GM03348 (cell line): ENCODE data around the gene PRDM16.

Experiments
- DNase-seq: peaks from one replicate; pipeline ENCODE4 v3.0.0; 2012; ENCODE audit warnings: low spot score

Gene PRDM16

DNA sequence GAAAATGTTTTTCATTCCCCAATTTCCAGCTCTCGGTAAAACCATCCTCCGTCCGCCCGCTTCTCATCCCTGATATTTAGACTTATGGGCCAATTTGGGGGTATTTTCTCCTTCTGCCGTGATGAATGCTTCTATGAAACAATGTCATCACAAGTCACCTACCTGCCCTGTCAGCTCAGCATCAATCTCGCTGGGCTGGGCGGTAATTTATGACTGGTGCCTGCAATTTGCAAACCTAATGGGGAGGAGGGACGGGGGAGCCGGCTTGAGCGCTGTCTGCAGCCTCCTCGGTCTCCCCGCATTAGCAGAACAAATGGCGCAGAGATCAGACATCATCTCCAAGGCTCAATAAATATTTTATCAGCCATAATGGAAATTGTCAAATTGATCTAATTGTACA is 72.1 kb downstream of the PRDM16 start:
- DNase-seq = no peak

- no peak for DNase-seq
These were observed 72.8 kb downstream of the PRDM16 start for GRCh38 chr1:3141836-3142235.

DNA sequence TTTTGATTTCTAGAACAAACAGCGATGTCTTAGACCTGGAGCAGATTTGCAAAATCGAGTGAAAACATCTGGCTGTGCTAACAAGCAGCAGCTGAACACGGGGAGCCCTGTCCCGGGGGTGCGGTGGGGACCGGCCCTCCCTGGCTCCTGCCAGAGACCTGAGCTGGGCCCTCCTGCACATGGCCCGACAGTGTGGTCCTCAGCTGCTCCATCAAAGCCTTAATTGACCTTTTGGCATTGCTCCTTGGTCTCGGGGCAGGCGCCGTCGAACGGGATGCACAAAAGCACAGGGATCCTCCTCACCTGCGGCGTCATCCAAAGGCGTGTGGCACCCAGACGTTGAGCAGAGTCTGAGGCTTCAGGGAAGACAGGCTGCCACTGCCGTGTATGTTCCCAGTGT is 73.2 kb downstream of the PRDM16 start:
- no peak for DNase-seq

GRCh38 chr1:3142751-3143150 is 73.7 kb downstream of the PRDM16 start:
- DNase-seq = no peak

- DNase-seq = no peak
These were observed 76.7 kb downstream of the PRDM16 start for GRCh38 chr1:3145532-3146325.

GRCh38 chr1:3146458-3146857 is 77.5 kb downstream of the PRDM16 start:
- DNase-seq = no peak

GRCh38 chr1:3146907-3147306 is 77.9 kb downstream of the PRDM16 start:
- no peak for DNase-seq

- DNase-seq = no peak
These were observed 79.2 kb downstream of the PRDM16 start for GRCh38 chr1:3148171-3148570.

DNA sequence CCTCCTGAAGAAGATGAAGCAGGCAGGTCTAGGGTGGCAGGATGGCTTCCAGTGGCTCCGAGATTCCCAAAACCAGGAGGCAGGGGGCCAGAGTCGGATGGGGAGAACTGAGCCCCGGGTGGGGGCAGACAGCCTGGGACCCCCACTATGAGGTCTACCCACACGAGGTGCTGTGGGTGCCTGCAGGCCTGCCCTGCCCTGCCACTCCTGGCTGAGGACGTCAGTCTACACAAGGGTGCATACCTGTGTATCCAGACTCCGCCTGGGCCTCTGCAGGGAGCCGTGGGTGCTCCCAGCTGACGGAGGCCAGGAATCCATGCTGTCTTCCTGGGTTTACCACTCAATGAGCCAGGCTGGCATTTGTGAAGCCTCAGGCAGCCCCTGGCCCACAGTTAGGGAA is 80.3 kb downstream of the PRDM16 start:
- DNase-seq = no peak

DNA sequence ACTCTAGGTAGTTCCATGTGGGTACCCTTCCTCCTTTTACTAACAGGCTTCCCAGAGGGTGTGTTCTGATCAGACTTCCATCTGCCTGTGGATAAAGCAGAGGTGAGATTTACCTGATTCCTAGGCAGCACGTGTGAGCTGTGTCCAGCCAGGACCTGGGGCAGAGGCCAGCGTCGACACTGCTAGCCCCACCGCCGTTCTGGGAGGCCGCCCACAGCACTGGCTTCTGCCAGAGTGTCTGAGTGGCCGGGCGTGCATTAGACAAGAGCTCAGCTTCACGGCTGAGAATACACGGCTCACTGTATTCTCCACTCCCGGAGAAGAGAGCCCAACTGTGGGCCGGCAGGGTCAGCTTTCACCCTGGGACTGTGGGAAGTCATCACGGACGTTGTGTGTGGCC is 82.5 kb downstream of the PRDM16 start:
- DNase-seq = no peak

GRCh38 chr1:3152143-3152542 is 83.1 kb downstream of the PRDM16 start:
- DNase-seq = no peak

DNA sequence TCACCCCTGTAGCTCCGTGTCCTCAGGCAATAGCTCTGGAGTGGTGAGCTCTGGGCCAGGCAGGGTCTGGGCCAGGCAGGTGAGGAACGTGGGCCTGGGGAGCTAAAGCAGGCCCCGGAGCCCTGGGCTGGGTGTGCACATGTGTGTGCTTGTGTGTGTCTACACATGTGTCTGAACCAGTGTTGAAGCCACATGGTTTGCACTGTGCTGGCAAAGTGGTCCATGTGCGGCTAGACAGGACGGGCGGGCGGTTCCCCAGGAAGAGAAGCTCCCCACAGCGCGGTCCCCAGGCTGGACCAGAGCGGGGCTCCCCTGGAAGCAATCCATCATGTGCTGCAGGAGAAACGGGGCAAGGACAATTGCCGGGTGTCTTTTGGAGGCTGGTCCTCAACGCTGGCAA is 84.2 kb downstream of the PRDM16 start:
- DNase-seq = no peak

GRCh38 chr1:3153902-3154795 is 85.1 kb downstream of the PRDM16 start:
- no peak for DNase-seq

DNA sequence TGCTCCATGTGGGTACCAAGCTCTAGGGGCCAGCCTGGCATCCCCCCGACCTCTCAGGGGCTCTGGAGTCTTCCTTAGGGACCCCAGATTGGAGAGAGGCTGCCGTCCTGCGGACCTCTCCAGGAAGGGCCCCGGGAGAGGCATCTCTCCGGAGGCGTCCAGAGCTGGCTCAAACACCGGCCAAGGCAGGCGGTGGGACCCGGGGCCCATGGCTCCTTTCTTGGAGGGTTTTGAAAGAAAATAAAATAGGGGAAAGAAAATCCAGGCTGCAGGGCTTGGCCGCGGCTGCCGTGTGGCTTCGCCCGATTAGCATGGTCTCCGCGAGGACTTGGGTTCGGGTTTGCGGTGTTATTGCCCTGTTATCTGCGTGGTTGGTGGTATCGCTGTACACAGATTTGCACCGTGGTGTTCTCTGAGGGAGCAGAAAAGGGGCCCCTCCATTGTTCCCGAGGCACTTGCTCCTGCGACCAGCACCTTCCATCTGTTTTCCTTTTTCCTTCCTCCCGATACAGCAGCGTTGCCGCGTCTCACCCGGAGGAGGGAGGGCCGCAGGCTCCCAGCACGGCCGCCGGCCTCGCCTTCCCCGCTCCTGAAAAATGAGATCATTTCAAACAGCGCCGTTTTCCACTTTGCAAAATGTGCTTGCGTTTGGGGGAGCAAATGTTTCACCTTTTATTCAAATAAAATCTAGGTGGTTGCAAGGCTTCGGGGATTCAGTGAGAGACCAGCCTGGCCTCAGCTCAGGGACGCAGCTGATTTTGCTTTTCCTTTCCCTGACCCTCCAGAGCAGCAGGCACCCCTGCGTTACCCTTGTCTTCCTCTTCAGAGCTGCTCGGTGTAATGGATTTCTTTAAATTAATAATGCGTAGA is 86.3 kb downstream of the PRDM16 start:
- peak; percentile 40 for DNase-seq

DNA sequence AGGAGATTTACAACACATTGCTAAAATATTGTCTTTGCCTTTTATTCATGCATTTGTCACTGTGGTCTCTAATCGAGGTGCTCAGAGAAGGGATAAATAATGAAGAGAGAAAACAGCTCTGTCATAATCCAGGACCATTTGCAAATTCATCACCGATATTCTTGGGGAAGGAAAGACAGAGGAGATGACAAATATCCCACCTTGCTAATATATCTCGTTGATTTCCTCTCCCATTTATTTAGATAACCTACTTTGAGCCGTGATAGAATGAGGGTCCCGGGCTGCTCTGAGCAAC is 86.9 kb downstream of the PRDM16 start:
- DNase-seq = no peak

DNA sequence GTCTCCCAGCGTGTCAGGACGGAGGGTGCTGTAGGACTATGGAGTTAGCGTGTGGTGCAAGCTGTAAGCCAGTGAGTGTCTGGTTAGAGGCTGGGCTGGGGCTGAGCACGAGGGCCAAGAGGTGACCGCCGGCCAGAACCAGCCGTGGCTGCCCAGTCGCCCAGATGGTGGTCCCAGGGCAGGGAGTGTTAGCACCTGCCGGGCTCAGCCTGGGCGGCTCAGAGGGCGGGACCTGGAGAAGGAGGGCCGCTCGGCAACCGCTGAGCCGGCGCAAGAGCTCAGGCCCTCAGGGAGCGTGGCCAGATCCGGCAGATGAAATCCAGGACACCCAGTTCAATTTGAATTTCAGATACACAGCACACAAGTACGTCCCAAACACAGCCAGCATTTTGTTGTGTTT is 87.9 kb downstream of the PRDM16 start:
- no peak for DNase-seq

DNA sequence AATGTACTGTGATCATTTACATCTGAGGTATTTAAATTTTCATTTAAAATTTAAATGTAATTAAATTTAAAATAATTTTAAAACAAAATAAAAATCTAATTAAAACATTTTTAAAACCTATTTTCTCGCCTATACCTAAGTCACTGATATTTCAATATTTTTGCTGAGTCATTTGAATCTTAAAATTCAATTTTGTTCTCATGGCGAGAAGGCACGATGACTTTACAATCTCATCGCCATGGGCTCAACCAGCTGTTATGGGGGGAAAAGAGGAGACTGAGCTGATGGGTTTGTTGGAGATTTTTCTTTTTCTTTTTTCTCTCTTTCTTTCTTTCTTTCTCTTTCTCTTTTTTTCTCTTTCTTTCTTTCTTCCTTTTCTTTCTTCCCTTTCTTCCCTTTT is 89.3 kb downstream of the PRDM16 start:
- DNase-seq = no peak

DNA sequence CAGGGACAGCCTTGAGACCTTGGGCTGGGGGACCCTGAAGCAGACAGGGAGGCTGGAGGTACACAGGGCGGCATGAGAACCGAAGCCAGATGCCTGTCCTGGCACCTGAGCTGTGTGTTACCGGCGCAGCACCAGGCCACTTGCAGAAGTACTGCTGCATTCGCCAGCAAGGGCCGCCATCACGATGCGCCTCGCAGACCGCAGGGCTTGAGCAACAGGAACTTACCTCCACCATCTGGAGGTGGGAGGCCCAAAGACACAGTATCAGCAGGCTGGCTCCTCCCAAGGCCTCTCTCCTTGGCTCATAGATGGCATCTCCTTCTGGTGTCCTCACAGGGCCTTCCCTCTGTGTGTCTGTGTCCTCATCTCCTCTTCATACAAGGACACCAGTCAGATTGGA is 90.1 kb downstream of the PRDM16 start:
- no peak for DNase-seq

DNA sequence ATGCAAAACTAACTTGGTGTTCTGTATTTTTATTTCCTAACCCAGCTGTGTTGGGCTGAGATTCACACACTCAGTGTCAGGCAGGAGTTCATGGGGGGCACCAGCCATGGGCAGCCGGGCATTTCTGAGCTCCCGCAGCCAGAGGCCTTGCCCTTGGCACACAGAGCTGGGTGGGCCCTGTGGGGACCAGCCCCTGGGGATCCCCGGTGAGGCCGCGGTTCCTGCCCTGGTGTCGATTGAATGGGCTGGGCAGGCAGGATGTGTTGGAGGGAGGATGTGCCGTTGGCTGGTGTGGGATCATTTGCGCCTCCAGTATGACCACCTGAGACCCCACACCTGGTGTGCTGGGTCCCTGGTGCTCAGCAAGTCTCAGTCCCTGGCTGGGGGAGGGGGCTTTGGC is 91.0 kb downstream of the PRDM16 start:
- DNase-seq = no peak

- DNase-seq = no peak
These were observed 91.7 kb downstream of the PRDM16 start for GRCh38 chr1:3160647-3161145.

- no peak for DNase-seq
These were observed 92.3 kb downstream of the PRDM16 start for GRCh38 chr1:3161176-3161840.

- no peak for DNase-seq
These were observed 93.4 kb downstream of the PRDM16 start for GRCh38 chr1:3162322-3162882.
